ENCODE results near the gene ITPKC. TPM values are rescaled to one million over a fixed set of nuclear protein-coding genes. Genes with fewer than 3 reads are reported as not detected.
A peak's percentile ranks its signal among the peaks of the same experiment; 100 is the strongest.

Gene ITPKC
- total RNA-seq, 2 experiments from 2014 or later, result 6.4 TPM

GRCh38 chr19:40737102-40737644 lies 20.3 kb downstream of the ITPKC start:
- Mint-ChIP-seq H3K4me1 (ENCODE audit: low read depth) (peaks cover 3% of the 10 kb centered on the region), H3K27me3 (no peaks in the 10 kb centered on the region), H3K36me3 (peaks cover 22% of the 10 kb centered on the region), H3K9me3 (no peaks in the 10 kb centered on the region), H3K4me3 (no peak overlapping the region), H3K27ac (no peak overlapping the region)
- CTCF ChIA-PET, result no interaction called here
- POLR2A ChIA-PET, result no interaction called here
- intact Hi-C loops (cut with micrococcal nuclease), result no loop called here
- DNase-seq, result no peak

GRCh38 chr19:40739030-40739839 lies 22.3 kb downstream of the ITPKC start:
- ChIA-PET POLR2A (no interaction called here), CTCF (no interaction called here)
- Mint-ChIP-seq H3K9me3 (no peaks in the 10 kb centered on the region), H3K27ac (no peak overlapping the region), H3K27me3 (no peaks in the 10 kb centered on the region), H3K4me1 (ENCODE audit: low read depth) (peaks cover 3% of the 10 kb centered on the region), H3K4me3 (no peak overlapping the region), H3K36me3 (peaks cover 12% of the 10 kb centered on the region)
- intact Hi-C loops (cut with micrococcal nuclease), result no loop called here
- DNase-seq, result no peak

DNA sequence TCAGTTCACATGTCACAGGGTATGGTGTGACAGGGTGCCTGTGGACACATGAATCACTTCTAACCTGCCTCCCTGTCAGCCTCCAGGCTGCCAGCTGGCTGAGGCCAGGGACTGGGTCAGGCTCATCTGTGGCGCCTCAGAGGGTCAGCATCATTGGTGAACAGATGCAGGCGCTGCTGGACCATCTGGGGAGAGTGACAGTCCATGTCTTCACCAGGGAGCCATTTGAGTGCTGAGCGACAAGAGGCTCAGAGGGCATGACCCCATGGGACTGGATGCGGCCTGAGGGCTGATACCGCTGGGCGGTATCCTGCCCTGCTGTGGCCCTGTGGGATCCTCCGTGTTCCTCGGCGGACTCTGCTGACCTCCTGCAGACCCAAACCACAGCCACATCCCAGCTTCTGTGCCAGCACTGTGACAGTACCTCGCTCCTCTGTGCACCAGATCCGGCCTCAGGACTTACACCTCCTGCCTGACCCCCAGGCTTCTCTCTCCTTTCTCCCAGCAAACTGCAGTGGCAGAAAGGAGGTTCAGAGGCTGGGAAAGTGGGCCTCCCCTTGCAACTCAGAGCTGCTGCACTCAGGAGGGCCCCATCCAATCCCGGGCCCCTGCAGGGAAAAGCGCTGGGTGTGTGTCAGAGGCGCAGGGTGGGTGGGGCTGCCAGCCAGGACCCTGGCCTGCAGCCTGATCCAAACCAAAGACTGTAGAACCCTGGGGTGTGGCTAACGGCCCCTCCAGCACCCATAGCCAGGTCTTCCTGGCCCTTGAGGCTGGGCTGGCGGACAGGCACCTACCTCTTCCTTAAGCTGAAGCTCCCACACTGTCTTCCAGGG lies 23.2 kb downstream of the ITPKC start:
- Mint-ChIP-seq H3K9me3 (no peaks in the 10 kb centered on the region), H3K27ac (no peak overlapping the region), H3K27me3 (no peaks in the 10 kb centered on the region), H3K4me1 (ENCODE audit: low read depth) (peaks cover 3% of the 10 kb centered on the region), H3K4me3 (no peak overlapping the region), H3K36me3 (peaks cover 12% of the 10 kb centered on the region)
- intact Hi-C loops (cut with micrococcal nuclease), result no loop called here
- no peak for DNase-seq
- CTCF ChIA-PET, result no interaction called here
- POLR2A ChIA-PET, result no interaction called here

- no peaks in the 10 kb centered on the region for H3K9me3 Mint-ChIP-seq
- H3K36me3 Mint-ChIP-seq, result peaks cover 12% of the 10 kb centered on the region
- intact Hi-C loops (cut with micrococcal nuclease), result no loop called here
- no peak overlapping the region for H3K4me3 Mint-ChIP-seq
- ChIA-PET POLR2A (no interaction called here), CTCF (no interaction called here)
- no peak overlapping the region for H3K27ac Mint-ChIP-seq
- H3K27me3 Mint-ChIP-seq, result no peaks in the 10 kb centered on the region
- H3K4me1 Mint-ChIP-seq (ENCODE audit: low read depth), result peaks cover 3% of the 10 kb centered on the region
- DNase-seq, result no peak
Observed at GRCh38 chr19:40740747-40741146, 23.8 kb downstream of the ITPKC start.

GRCh38 chr19:40741527-40742390 lies 24.8 kb downstream of the ITPKC start:
- POLR2A ChIA-PET, result no interaction called here
- CTCF ChIA-PET, result interaction anchor here (0.5 to 6.6 kb wide), 4 partner anchors 64 to 898 kb away, joined by 3 to 27 read pairs (median 5); no protein-coding TSS in a partner anchor
- intact Hi-C loops (cut with micrococcal nuclease), result no loop called here
- no peak for DNase-seq
- Mint-ChIP-seq H3K27ac (no peak overlapping the region), H3K4me3 (no peak overlapping the region), H3K27me3 (no peaks in the 10 kb centered on the region), H3K36me3 (peaks cover 12% of the 10 kb centered on the region), H3K4me1 (ENCODE audit: low read depth) (peaks cover 3% of the 10 kb centered on the region), H3K9me3 (no peaks in the 10 kb centered on the region)

GRCh38 chr19:40742477-40742876 lies 25.6 kb downstream of the ITPKC start:
- peaks cover 3% of the 10 kb centered on the region for H3K4me1 Mint-ChIP-seq (ENCODE audit: low read depth)
- intact Hi-C loops (cut with micrococcal nuclease), result no loop called here
- POLR2A ChIA-PET, result no interaction called here
- CTCF ChIA-PET, result interaction anchor here (0.7 to 6.6 kb wide), 3 partner anchors 64 to 79 kb away, joined by 3 to 27 read pairs (median 6); no protein-coding TSS in a partner anchor
- no peak for DNase-seq
- no peaks in the 10 kb centered on the region for H3K27me3 Mint-ChIP-seq
- H3K27ac Mint-ChIP-seq, result no peak overlapping the region
- peaks cover 11% of the 10 kb centered on the region for H3K36me3 Mint-ChIP-seq
- H3K4me3 Mint-ChIP-seq, result no peak overlapping the region
- no peaks in the 10 kb centered on the region for H3K9me3 Mint-ChIP-seq

DNA sequence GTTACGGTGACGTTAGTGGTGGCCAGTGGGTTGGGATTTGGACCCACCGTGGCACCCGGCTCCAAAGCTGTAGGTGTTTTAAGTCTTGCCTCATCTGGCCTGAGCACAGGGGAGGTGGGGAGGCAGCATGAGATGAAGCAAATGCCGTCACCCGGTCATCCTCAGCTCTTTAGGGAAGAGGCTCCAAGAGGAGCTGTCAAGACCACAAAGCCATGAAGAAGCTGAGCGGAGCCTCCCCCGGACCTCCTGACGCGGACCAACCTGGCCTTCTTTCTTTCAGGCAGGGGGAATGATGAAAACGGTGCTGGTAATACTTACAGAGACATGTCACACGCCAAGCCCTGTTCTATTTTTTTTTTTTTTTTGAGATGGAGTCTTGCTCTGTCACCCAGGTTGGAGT lies 26.0 kb downstream of the ITPKC start:
- CTCF ChIA-PET, result interaction anchor here (0.7 to 6.6 kb wide), 3 partner anchors 63 to 80 kb away, joined by 3 to 27 read pairs (median 6); no protein-coding TSS in a partner anchor

DNA sequence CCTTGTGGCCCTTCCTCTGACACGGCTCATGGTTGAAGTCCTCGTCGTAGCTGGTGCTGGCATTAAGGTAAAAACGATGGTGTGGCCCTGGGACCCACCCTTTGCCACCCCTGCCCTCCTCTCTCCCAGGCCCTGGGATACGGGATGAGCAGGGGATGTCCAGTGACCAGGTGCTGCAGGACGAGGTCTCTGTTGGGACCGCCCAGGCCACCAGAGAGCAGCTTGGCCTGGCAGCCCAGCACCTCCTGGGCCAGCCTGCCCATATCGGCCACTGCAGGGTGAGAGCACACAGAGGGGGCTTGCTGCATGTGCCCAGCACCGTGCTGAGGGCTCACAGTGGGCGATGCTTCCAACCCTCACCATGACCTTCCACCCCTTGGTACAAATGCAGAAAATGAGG lies 27.0 kb downstream of the ITPKC start:
- no peaks in the 10 kb centered on the region for H3K27me3 Mint-ChIP-seq
- no peaks in the 10 kb centered on the region for H3K9me3 Mint-ChIP-seq
- POLR2A ChIA-PET, result interaction anchor here (0.6 to 1.7 kb wide), 2 partner anchors 27 to 45 kb away, joined by 3 to 7 read pairs; partner anchors contain the start of genes COQ8B and ITPKC
- no peak for DNase-seq
- no peak overlapping the region for H3K27ac Mint-ChIP-seq
- peaks cover 6% of the 10 kb centered on the region for H3K36me3 Mint-ChIP-seq
- H3K4me3 Mint-ChIP-seq, result no peak overlapping the region
- H3K4me1 Mint-ChIP-seq (ENCODE audit: low read depth), result peaks cover 4% of the 10 kb centered on the region
- CTCF ChIA-PET, result interaction anchor here (1.0 to 6.6 kb wide), 5 partner anchors 10 to 81 kb away, joined by 3 to 27 read pairs (median 4); partner anchors contain the start of gene RAB4B
- intact Hi-C loops (cut with micrococcal nuclease), result no loop called here

More for the DNA sequence above, 26.0 kb downstream of the ITPKC start:
- H3K27ac Mint-ChIP-seq, result no peak overlapping the region
- H3K4me3 Mint-ChIP-seq, result no peak overlapping the region
- H3K36me3 Mint-ChIP-seq, result peaks cover 8% of the 10 kb centered on the region
- peaks cover 3% of the 10 kb centered on the region for H3K4me1 Mint-ChIP-seq (ENCODE audit: low read depth)
- POLR2A ChIA-PET, result no interaction called here
- intact Hi-C loops (cut with micrococcal nuclease), result no loop called here
- DNase-seq, result no peak
- no peaks in the 10 kb centered on the region for H3K9me3 Mint-ChIP-seq
- no peaks in the 10 kb centered on the region for H3K27me3 Mint-ChIP-seq

DNA sequence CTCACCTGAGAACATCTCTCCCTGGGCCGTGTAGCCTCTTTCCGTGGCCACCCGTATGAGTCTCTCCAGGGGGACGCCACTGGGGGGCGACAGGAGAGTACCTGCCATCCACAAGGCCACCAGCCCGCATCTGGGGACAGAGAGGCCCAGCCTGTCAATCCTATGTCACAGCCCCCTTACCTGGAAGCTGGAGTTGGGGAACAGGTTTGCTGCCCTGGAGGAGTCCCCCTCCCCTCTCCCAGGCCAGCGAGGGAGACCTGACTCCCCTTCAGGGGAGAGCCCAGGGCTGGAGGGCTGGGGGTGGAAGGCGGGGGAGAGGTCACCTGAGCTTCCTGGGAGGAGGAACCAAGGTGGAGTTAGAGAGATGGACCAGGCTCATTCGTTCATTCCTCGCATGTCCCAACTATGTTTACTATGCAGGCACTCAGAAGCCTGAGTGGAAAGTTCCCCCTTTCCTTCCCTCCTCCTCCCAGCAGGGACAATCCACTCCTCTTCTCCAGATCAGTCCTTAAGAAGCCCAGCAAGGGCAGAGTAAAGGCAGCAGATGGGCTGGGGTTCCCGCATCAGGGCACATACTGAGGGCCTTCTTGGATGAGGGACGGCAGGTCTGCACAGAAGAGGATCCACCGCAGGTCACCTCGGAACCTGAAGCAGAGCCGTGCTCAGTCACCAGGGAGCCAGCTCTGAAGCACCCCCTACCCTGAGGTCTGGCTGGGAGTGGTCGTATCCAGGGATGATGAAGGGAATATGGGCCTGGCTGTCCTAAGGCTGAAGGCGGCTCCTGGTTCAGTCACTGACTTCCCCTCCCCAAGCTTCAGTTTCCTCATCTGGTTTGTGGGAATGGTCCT lies 27.9 kb downstream of the ITPKC start:
- ChIA-PET CTCF (interaction anchor here (1.0 to 6.6 kb wide), 6 partner anchors 11 to 82 kb away, joined by 3 to 27 read pairs (median 4); partner anchors contain the start of gene RAB4B), POLR2A (interaction anchor here (0.6 to 1.7 kb wide), 5 partner anchors 15 to 76 kb away, joined by 3 to 7 read pairs (median 3); partner anchors contain the start of genes COQ8B and ITPKC)
- H3K9me3 Mint-ChIP-seq, result no peaks in the 10 kb centered on the region
- H3K27me3 Mint-ChIP-seq, result no peaks in the 10 kb centered on the region
- H3K4me1 Mint-ChIP-seq (ENCODE audit: low read depth), result peaks cover 11% of the 10 kb centered on the region
- H3K4me3 Mint-ChIP-seq, result no peak overlapping the region
- intact Hi-C loops (cut with micrococcal nuclease), result no loop called here
- no peaks in the 10 kb centered on the region for H3K36me3 Mint-ChIP-seq
- peak; percentile 61 for DNase-seq
- H3K27ac Mint-ChIP-seq, result no peak overlapping the region

DNA sequence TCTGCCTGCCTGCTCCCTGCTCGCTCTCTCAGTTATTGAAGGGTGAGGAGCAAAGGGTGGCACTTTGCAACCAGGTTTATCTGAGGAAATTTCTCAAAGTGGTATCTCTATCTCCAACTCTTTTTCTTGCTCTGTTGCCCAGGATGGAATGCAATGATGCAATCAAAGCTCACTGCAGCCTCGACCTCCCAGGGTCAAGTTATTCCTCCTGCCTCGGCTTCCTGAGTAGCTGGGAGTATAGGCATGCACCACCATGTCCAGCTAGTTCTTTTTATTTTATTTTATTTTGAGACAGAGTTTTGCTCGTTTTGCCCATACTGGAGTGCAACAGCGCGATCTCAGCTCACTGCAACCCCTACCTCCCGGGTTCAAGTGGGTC lies 28.5 kb downstream of the ITPKC start:
- CTCF ChIA-PET, result interaction anchor here (1.1 to 6.6 kb wide), 3 partner anchors 11 to 73 kb away, joined by 4 to 27 read pairs (median 4); no protein-coding TSS in a partner anchor
- H3K4me1 Mint-ChIP-seq (ENCODE audit: low read depth), result peaks cover 16% of the 10 kb centered on the region
- POLR2A ChIA-PET, result interaction anchor here (1.0 to 1.1 kb wide), 2 partner anchors 14 to 32 kb away, joined by 3 to 4 read pairs; no protein-coding TSS in a partner anchor
- H3K27ac Mint-ChIP-seq, result no peak overlapping the region
- intact Hi-C loops (cut with micrococcal nuclease), result no loop called here
- no peaks in the 10 kb centered on the region for H3K36me3 Mint-ChIP-seq
- no peak overlapping the region for H3K4me3 Mint-ChIP-seq
- no peak for DNase-seq
- H3K9me3 Mint-ChIP-seq, result no peaks in the 10 kb centered on the region
- no peaks in the 10 kb centered on the region for H3K27me3 Mint-ChIP-seq

All from activated CD4-positive, alpha-beta memory T cell treated with anti-CD3 and anti-CD28 coated beads for 36 hours (primary cell).